HG03025 (cell line): Measurements from ENCODE around the gene PGBD2.
"Not testable (repeated sequence)": the region's sequence is repeated elsewhere in the genome, so short reads cannot be mapped to it uniquely, and the experiment has no call there.

ENCODE experiments used
- ATAC-seq: cut with Tn5 transposase; IDR thresholded peaks from one replicate; pipeline ENCODE4 v1.9.1; 2021; ENCODE audit warnings: mild to moderate bottlenecking, moderate library complexity; ENCODE audit not compliant: unreplicated experiment, low FRiP score

Gene PGBD2

GRCh38 chr1:248924696-248925532 is 18.9 kb downstream of the PGBD2 start:
- no peak for ATAC-seq

GRCh38 chr1:248925859-248926258 is 19.8 kb downstream of the PGBD2 start:
- not testable (repeated sequence) for ATAC-seq

GRCh38 chr1:248926401-248927182 is 20.6 kb downstream of the PGBD2 start:
- no peak for ATAC-seq

- ATAC-seq = not testable (repeated sequence)
Observed at GRCh38 chr1:248927283-248927682, 21.2 kb downstream of the PGBD2 start.

GRCh38 chr1:248928122-248928521 is 22.1 kb downstream of the PGBD2 start:
- ATAC-seq = not testable (repeated sequence)

GRCh38 chr1:248930037-248930436 is 24.0 kb downstream of the PGBD2 start:
- ATAC-seq = not testable (repeated sequence)

GRCh38 chr1:248938173-248938809 is 32.3 kb downstream of the PGBD2 start:
- ATAC-seq = not testable (repeated sequence)

GRCh38 chr1:248944134-248944999 is 38.3 kb downstream of the PGBD2 start:
- ATAC-seq = not testable (repeated sequence)

GRCh38 chr1:248945000-248945423 is 39.0 kb downstream of the PGBD2 start:
- ATAC-seq = not testable (repeated sequence)

- ATAC-seq = not testable (repeated sequence)
Observed at GRCh38 chr1:248945453-248945852, 39.4 kb downstream of the PGBD2 start.

GRCh38 chr1:248945856-248946416 is 39.9 kb downstream of the PGBD2 start:
- ATAC-seq = not testable (repeated sequence)
